HS-27A (cell line): ENCODE measurements around the gene TEX13B.
"Not testable (repeated sequence)": the region's sequence is repeated elsewhere in the genome, so short reads cannot be mapped to it uniquely, and the experiment has no call there.

Source experiments
- DNase-seq: peaks from one replicate; pipeline ENCODE4 v3.0.0-alpha.2; 2012; ENCODE audit warnings: low read depth, missing footprints

Gene TEX13B

GRCh38 chrX:107982356-107982755 is at the start of gene TEX13B:
Gene TEX13B (minus strand): TSS chrX:107982370. CDS start chrX:107982127, 243 bp downstream.
- no peak for DNase-seq

GRCh38 chrX:108029928-108030711 is 48.0 kb upstream of the TEX13B start:
- DNase-seq, result no peak

- no peak for DNase-seq
Measured at GRCh38 chrX:108028854-108029253, 46.7 kb upstream of the TEX13B start.

GRCh38 chrX:108025954-108026600 is 43.9 kb upstream of the TEX13B start:
- no peak for DNase-seq

- DNase-seq, result no peak
Measured at GRCh38 chrX:108025376-108025775, 43.2 kb upstream of the TEX13B start.

- no peak for DNase-seq
Measured at GRCh38 chrX:108022491-108023089, 40.4 kb upstream of the TEX13B start.

GRCh38 chrX:108020631-108021030 is 38.5 kb upstream of the TEX13B start:
- DNase-seq, result no peak

- no peak for DNase-seq
Measured at GRCh38 chrX:108019382-108019875, 37.3 kb upstream of the TEX13B start.

GRCh38 chrX:108018656-108019381 is 36.6 kb upstream of the TEX13B start:
- no peak for DNase-seq

- DNase-seq, result no peak
Measured at GRCh38 chrX:108001218-108001814, 19.1 kb upstream of the TEX13B start.

GRCh38 chrX:108000751-108001150 is 18.6 kb upstream of the TEX13B start:
- DNase-seq, result no peak

- DNase-seq, result no peak
Measured at GRCh38 chrX:107996124-107996523, 14.0 kb upstream of the TEX13B start.

GRCh38 chrX:107985033-107985432 is 2.9 kb upstream of the TEX13B start:
- DNase-seq, result no peak

GRCh38 chrX:107979534-107979933 is 2.6 kb downstream of the TEX13B start:
- no peak for DNase-seq

- DNase-seq, result no peak
Measured at GRCh38 chrX:107978707-107979307, 3.4 kb downstream of the TEX13B start.

- DNase-seq, result no peak
Measured at GRCh38 chrX:107978071-107978470, 4.1 kb downstream of the TEX13B start.

GRCh38 chrX:107971636-107972035 is 10.5 kb downstream of the TEX13B start:
- no peak for DNase-seq

- DNase-seq, result no peak
Measured at GRCh38 chrX:107970073-107970472, 12.1 kb downstream of the TEX13B start.

- no peak for DNase-seq
Measured at GRCh38 chrX:107968623-107969022, 13.5 kb downstream of the TEX13B start.

GRCh38 chrX:107955337-107955736 is 26.8 kb downstream of the TEX13B start:
- not testable (repeated sequence) for DNase-seq

GRCh38 chrX:107940095-107940494 is 42.1 kb downstream of the TEX13B start:
- DNase-seq, result no peak

- no peak for DNase-seq
Measured at GRCh38 chrX:107936434-107936730, 45.8 kb downstream of the TEX13B start.
